Vagina (tissue), 2 donors: ENCODE data around the gene STIMATE.

Source experiments
- CTCF ChIP-seq, 3 experiments: fragments of 450-650 bp in 2 of 3; fragments of 200-600 bp in 1 of 3; sonication (generic) in 1 of 3; IDR thresholded peaks; one replicate each; pipeline ENCODE4 v1.5.1; 2017 to 2019; ENCODE audit warnings: antibody characterized with exemption in 3 of 3, mild to moderate bottlenecking in 2 of 3, moderate library complexity in 2 of 3
- POLR2A ChIP-seq, 2 donors: fragments of 450-650 bp; IDR thresholded peaks; one replicate each; pipeline ENCODE4 v1.6.1; 2017; ENCODE audit warnings: antibody characterized with exemption in 2 of 2, mild to moderate bottlenecking in 2 of 2, moderate library complexity in 2 of 2
- POLR2AphosphoS5 ChIP-seq, 2 donors: sonication (generic); formaldehyde crosslinking; IDR thresholded peaks; one replicate each; pipeline ENCODE4 v1.9.0; 2017; ENCODE audit warnings: antibody characterized with exemption in 2 of 2, mild to moderate bottlenecking in 2 of 2, low read depth in 1 of 2; ENCODE audit not compliant: insufficient read depth in 1 of 2

- TF ChIP-seq CTCF (IDR thresholded peaks at IDR 0.05) (no peak), POLR2A (IDR thresholded peaks at IDR 0.05) (no peak), POLR2AphosphoS5 (IDR thresholded peaks at IDR 0.05; ENCODE audit: insufficient read depth in 1 of 2, low read depth in 1 of 2) (no peak)
Measured at GRCh38 chr3:52926554-52926953, 29.2 kb upstream of the STIMATE start.
